ENCODE data around the gene RFPL4A. TPM values are rescaled to one million over a fixed set of nuclear protein-coding genes. Genes with fewer than 3 reads are reported as not detected.
"Not testable (repeated sequence)": the region's sequence is repeated elsewhere in the genome, so short reads cannot be mapped to it uniquely, and the experiment has no call there.

RFPL4A gene
- total RNA-seq, 6 donors from 2014 or later, result not detected

GRCh38 chr19:55720214-55720746 is 38.6 kb upstream of the RFPL4A start:
- H3K4me3 ChIP-seq, result no peak overlapping the region
- WGBS, 2 donors, result 58 to 61% methylated on average over 5 of the region's 5 CpGs
- no peak for TF ChIP-seq POLR2AphosphoS5 (IDR thresholded peaks at IDR 0.05)
- TF ChIP-seq CTCF (IDR thresholded peaks at IDR 0.05), result no peak
- TF ChIP-seq EP300 (IDR thresholded peaks at IDR 0.05), result no peak
- no peak for TF ChIP-seq POLR2A (IDR thresholded peaks at IDR 0.05)
- peaks cover 0 to 10% (median 5%) of the 10 kb centered on the region in 4 donors for H3K9me3 ChIP-seq
- DNase-seq (no peak), ATAC-seq (ENCODE audit: low FRiP score in 2 of 2) (no peak)
- H3K4me1 ChIP-seq, result no peaks in the 10 kb centered on the region
- no peaks in the 10 kb centered on the region for H3K27me3 ChIP-seq
- H3K36me3 ChIP-seq, result no peaks in the 10 kb centered on the region
- no peak overlapping the region for H3K27ac ChIP-seq

GRCh38 chr19:55720801-55721200 is 38.1 kb upstream of the RFPL4A start:
- Histone ChIP-seq H3K9me3 (peaks cover 0 to 10% (median 5%) of the 10 kb centered on the region in 4 donors), H3K4me1 (no peaks in the 10 kb centered on the region), H3K27me3 (no peaks in the 10 kb centered on the region), H3K36me3 (no peaks in the 10 kb centered on the region), H3K27ac (no peak overlapping the region), H3K4me3 (no peak overlapping the region)
- 73 to 85% methylated on average over 3 of the region's 3 CpGs for WGBS, 2 donors
- ATAC-seq (ENCODE audit: low FRiP score in 2 of 2), result no peak
- DNase-seq, result no peak
- no peak for TF ChIP-seq CTCF (IDR thresholded peaks at IDR 0.05)
- TF ChIP-seq POLR2AphosphoS5 (IDR thresholded peaks at IDR 0.05), result no peak
- no peak for TF ChIP-seq POLR2A (IDR thresholded peaks at IDR 0.05)
- no peak for TF ChIP-seq EP300 (IDR thresholded peaks at IDR 0.05)

- ATAC-seq (ENCODE audit: low FRiP score in 2 of 2) (no peak), DNase-seq (no peak)
- Histone ChIP-seq H3K27me3 (no peaks in the 10 kb centered on the region), H3K36me3 (no peaks in the 10 kb centered on the region), H3K27ac (no peak overlapping the region), H3K9me3 (peaks cover 0 to 10% (median 5%) of the 10 kb centered on the region in 4 donors), H3K4me3 (no peak overlapping the region), H3K4me1 (no peaks in the 10 kb centered on the region)
- WGBS, 2 donors, result 84 to 92% methylated on average over 8 of the region's 8 CpGs
- TF ChIP-seq POLR2A (IDR thresholded peaks at IDR 0.05) (no peak), POLR2AphosphoS5 (IDR thresholded peaks at IDR 0.05) (no peak), CTCF (IDR thresholded peaks at IDR 0.05) (no peak), EP300 (IDR thresholded peaks at IDR 0.05) (no peak)
Measured at GRCh38 chr19:55723491-55723890, 35.4 kb upstream of the RFPL4A start.

GRCh38 chr19:55730378-55730777 is 28.5 kb upstream of the RFPL4A start:
- 76 to 83% methylated on average over 2 of the region's 2 CpGs for WGBS, 2 donors
- DNase-seq; H3K36me3 ChIP-seq; H3K27ac ChIP-seq; H3K4me1 ChIP-seq; H3K27me3 ChIP-seq; H3K9me3 ChIP-seq; H3K4me3 ChIP-seq; ATAC-seq (ENCODE audit: low FRiP score in 2 of 2): not testable (repeated sequence)

GRCh38 chr19:55738302-55738701 is 20.6 kb upstream of the RFPL4A start, which contains the start of gene NLRP9:
Gene NLRP9 (minus strand): TSS chr19:55738402. CDS start chr19:55738374, 28 bp downstream.
- DNase-seq (no peak), ATAC-seq (ENCODE audit: low FRiP score in 2 of 2) (no peak)
- no peak within 1 kb of the TSS for H3K27ac ChIP-seq
- H3K27me3 ChIP-seq, result no peaks in the 10 kb centered on the region
- no peaks in the 10 kb centered on the region for H3K4me1 ChIP-seq
- H3K9me3 ChIP-seq, result no peaks in the 10 kb centered on the region
- WGBS, 2 donors, result 91 to 92% methylated on average over 3 of the region's 3 CpGs
- no peak within 1 kb of the TSS for H3K4me3 ChIP-seq
- H3K36me3 ChIP-seq, result no peaks in the 10 kb centered on the region
- TF ChIP-seq POLR2AphosphoS5 (IDR thresholded peaks at IDR 0.05), result no peak
- TF ChIP-seq POLR2A (IDR thresholded peaks at IDR 0.05), result no peak
- TF ChIP-seq EP300 (IDR thresholded peaks at IDR 0.05), result no peak
- TF ChIP-seq CTCF (IDR thresholded peaks at IDR 0.05), result no peak

All from upper lobe of left lung (tissue), 6 donors.